Thymus (tissue), 11 donors: ENCODE results near the gene NUDT9. TPM values are rescaled to one million over a fixed set of nuclear protein-coding genes. Genes with fewer than 3 reads are reported as not detected.
A peak's percentile ranks its signal among the peaks of the same experiment; 100 is the strongest.
"Not testable (repeated sequence)": the region's sequence is repeated elsewhere in the genome, so short reads cannot be mapped to it uniquely, and the experiment has no call there.

Source experiments
- DNase-seq, 9 donors: peaks; one replicate each; pipeline ENCODE4 v3.0.0-alpha.2; 2013; ENCODE audit warnings: low spot score in 9 of 9, low read depth in 6 of 9, missing footprints in 1 of 9
- H3K27ac ChIP-seq, 2 donors: one replicate each; pipeline ENCODE4 v1.5.1; 2013; ENCODE audit warnings: control low read depth in 1 of 2, low read depth in 1 of 2, low read length in 1 of 2, mild to moderate bottlenecking in 1 of 2, moderate library complexity in 1 of 2
- H3K27me3 ChIP-seq, 2 donors: one replicate each; pipeline ENCODE4 v1.5.1; 2013; ENCODE audit warnings: low read length in 1 of 2; ENCODE audit not compliant: control insufficient read depth in 2 of 2, insufficient read depth in 1 of 2
- H3K36me3 ChIP-seq, 2 donors: one replicate each; pipeline ENCODE4 v1.5.1; 2013; ENCODE audit warnings: low read length in 1 of 2, mild to moderate bottlenecking in 1 of 2, moderate library complexity in 1 of 2; ENCODE audit not compliant: control insufficient read depth in 2 of 2, insufficient read depth in 2 of 2
- H3K4me1 ChIP-seq, 2 donors: one replicate each; pipeline ENCODE4 v1.5.1; 2013; ENCODE audit warnings: low read length in 2 of 2; ENCODE audit not compliant: control insufficient read depth in 2 of 2, insufficient read depth in 2 of 2
- H3K4me3 ChIP-seq, 2 donors: one replicate each; pipeline ENCODE4 v1.5.1; 2013; ENCODE audit warnings: low read length in 2 of 2, control low read depth in 1 of 2, mild to moderate bottlenecking in 1 of 2
- H3K9me3 ChIP-seq, 2 donors: one replicate each; pipeline ENCODE4 v1.5.1; 2013; ENCODE audit warnings: low read length in 1 of 2, mild to moderate bottlenecking in 1 of 2; ENCODE audit not compliant: control insufficient read depth in 2 of 2, insufficient read depth in 1 of 2
- WGBS: extraction: QIAGEN DNeasy Blood & Tissue Kit; methylation state at CpG from one replicate; pipeline ENCODE4 v1.1.7; 2013; 5-methylcytosine and 5-hydroxymethylcytosine counted together
- polyA plus RNA-seq: library from polyadenylated mRNA; stranded (reverse); fragments of 200-250 nt; gene quantifications from one replicate; pipeline ENCODE4 v1.2.3, GENCODE V29; 2013
- total RNA-seq: library from RNA; stranded (reverse); fragments of 120-200 nt; gene quantifications from one replicate; pipeline ENCODE4 v1.2.4, GENCODE V29; 2013
- donor health status: healthy.

Gene NUDT9
- total and polyA plus RNA-seq, 2 donors = 9.8 to 34.5 TPM

DNA sequence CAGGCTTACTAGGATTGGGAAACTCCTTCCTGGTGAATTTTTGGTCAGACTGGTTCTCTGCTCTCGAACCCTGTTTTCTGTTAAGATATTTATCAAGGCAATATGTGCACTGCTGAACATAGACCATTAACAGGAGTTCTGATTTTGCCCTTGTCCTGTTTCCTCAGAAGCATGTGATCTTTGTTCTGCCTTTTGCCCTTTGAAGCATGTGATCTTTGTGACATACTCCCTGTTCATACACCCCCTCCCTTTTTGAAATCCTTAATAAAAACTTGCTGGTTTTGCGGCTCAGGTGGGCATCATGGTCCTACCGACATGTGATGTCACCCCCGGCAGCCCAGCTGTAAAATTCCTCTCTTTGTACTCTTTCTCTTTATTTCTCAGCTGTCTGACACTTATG is 4.0 kb upstream of the NUDT9 start:
- WGBS = 96% methylated on average over 4 of the region's 4 CpGs
- not testable (repeated sequence) for H3K9me3 ChIP-seq, H3K36me3 ChIP-seq, H3K27me3 ChIP-seq, DNase-seq, H3K27ac ChIP-seq, H3K4me3 ChIP-seq, H3K4me1 ChIP-seq

DNA sequence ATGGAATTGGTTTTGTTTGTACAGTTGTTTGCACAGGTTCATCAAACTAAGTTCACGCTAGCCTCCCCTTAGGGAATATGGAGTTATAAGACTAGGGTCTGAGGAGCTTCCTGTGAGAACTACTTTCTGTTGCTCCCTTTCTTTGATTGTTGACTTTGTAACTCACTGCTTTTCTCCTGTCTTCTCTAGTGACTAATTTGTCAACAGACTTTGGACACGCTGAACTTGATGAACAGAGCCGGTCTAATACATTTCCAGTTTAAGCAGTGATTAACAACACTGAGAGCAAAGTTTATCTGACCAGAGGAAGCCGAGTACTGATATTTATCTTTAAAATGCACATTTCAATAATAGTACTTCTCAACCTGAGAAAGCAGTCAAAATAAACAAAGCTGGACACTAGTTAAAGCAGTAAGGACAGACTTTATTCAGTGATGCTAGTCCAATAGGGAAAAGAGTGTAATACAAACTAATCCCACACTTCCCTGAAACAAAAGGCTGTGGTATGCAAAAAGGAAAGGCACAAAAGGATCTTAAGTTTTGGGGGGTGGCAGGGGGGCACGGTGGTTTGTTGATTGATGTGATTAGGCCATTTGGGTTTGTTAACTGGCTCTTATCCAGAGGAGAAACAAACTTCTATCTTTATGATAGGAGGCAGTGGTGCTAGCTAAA is 2.7 kb upstream of the NUDT9 start:
- no peaks in the 10 kb centered on the region for H3K9me3 ChIP-seq
- no peak for DNase-seq
- H3K27me3 ChIP-seq = no peaks in the 10 kb centered on the region
- no peaks in the 10 kb centered on the region for H3K36me3 ChIP-seq
- no peak overlapping the region for H3K27ac ChIP-seq
- peaks cover 11 to 15% of the 10 kb centered on the region in 2 donors for H3K4me1 ChIP-seq
- no peak overlapping the region for H3K4me3 ChIP-seq
- 81% methylated on average over 5 of the region's 5 CpGs for WGBS

DNA sequence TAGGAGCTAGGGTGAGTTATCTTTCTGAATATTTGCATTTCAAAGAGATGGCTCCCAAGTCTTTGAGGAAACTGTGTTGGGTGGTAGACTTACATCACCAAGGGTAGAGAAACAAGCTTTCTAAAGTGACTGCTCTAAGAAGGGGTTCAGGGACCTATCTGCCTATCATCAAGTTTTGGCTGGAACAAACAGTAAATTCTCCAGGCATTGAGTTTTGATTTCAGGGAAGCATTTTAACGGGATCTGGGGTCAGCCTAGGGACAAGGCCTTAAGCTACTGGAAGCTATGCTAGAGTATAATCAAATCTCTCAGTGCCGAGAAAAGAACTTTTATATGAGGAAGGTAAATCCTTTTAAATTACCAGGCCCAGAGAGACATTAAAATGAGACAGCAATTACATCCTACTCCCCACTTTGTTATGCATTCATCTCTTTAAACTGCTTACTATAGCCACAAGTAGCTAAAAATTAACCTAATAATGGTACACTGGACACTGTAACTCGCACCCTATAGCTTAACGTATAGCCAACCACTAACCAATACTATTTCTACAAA is 2.0 kb upstream of the NUDT9 start:
- H3K36me3 ChIP-seq = no peaks in the 10 kb centered on the region
- no peak for DNase-seq
- peaks cover 11 to 15% of the 10 kb centered on the region in 2 donors for H3K4me1 ChIP-seq
- no peak overlapping the region for H3K4me3 ChIP-seq
- no peaks in the 10 kb centered on the region for H3K9me3 ChIP-seq
- H3K27ac ChIP-seq = no peak overlapping the region
- no peaks in the 10 kb centered on the region for H3K27me3 ChIP-seq
- 97% methylated on average over 4 of the region's 4 CpGs for WGBS

DNA sequence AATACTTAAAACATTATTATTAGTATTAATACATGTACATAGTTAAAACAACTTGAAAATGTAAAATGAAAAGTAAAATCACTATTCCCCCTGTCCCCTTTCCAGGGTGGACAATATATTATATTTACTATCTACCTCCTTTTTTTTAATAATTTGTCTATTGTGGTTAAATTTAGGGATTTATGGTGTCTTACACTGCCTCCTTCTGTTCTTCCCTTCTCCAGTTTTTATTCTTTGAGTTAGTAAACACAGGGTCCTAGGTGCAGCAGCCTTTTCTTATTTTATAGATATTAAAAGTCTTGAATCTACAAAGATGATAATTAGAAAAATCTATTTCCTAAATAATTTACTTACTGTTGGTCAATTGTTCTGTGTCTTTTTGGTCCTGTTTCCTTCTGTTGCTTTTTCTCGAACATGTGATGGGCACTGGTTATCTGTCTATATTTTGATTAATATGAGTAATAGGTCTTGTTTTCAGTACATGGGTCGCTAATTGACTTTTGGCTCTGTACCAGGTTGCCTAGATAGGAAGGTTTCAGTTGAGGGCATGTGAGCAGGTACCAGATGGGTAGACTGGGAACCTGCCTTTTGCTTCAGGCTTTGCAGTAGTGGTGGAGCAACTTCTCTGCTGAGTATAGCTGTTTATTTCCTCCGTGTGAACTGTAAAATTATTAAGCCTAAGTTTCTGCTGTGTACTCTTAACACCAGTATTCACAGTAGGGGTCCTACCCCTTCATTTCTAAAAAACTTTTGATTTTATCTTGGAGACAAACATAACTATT is 1.1 kb downstream of the NUDT9 start:
- H3K36me3 ChIP-seq = no peaks in the 10 kb centered on the region
- peak in 2 of 9 donors; percentile 12 to 31 for DNase-seq
- H3K27ac ChIP-seq = no peak overlapping the region
- peak overlapping the region; percentile 61 to 81 for H3K4me3 ChIP-seq
- H3K4me1 ChIP-seq = peaks cover 11 to 15% of the 10 kb centered on the region in 2 donors
- no peaks in the 10 kb centered on the region for H3K27me3 ChIP-seq
- 47% methylated on average over 3 of the region's 3 CpGs for WGBS
- H3K9me3 ChIP-seq = no peaks in the 10 kb centered on the region

DNA sequence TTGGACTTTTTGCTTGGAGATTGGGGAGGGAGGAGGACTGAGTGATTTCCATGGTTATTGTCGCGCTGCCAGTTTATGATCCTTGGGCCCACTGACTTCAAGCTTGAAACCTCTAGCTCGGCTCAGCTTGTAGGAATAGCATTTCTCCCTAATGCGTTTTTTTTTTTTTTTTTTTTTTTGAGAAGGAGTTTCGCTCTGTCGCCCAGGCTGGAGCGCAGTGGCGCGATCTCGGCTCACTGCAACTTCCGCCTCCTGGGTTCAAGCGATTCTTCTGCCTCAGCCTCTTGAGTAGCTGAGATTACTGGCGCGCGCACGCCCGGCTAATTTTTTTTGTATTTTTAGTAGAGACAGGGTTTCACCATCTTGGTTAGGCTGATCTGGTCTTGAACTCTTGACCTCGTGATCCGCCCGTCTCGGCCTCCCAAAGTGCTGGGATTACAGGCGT is 1.7 kb downstream of the NUDT9 start:
- H3K4me3 ChIP-seq, H3K36me3 ChIP-seq, H3K27ac ChIP-seq, H3K27me3 ChIP-seq, H3K9me3 ChIP-seq, DNase-seq: not testable (repeated sequence)
- peaks cover 11 to 15% of the 10 kb centered on the region in 2 donors for H3K4me1 ChIP-seq
- 93% methylated on average over 22 of the region's 22 CpGs for whole genome bisulfite sequencing

DNA sequence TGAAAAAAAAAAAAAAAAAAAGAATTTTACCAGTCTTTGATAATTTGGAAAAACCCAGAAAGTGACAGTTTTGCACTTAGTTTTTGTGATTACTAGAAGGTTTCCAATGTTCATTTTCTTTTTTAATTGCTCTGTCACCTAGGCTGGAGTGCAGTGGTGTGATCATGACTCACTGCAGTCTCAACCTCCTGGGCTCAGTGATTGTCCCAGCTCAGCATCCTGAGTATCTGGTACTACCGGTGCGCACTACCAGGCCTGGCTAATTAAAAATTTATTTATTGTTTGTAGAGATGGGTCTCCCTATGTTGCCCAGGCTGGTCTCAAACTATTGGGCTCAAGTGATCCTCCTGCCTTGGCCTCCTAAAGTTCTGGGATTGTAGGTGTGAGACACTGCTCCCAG is 3.3 kb downstream of the NUDT9 start:
- no peak overlapping the region for H3K27ac ChIP-seq
- no peaks in the 10 kb centered on the region for H3K9me3 ChIP-seq
- H3K4me3 ChIP-seq = no peak overlapping the region
- peaks cover 11 to 15% of the 10 kb centered on the region in 2 donors for H3K4me1 ChIP-seq
- over 99% methylated on average over 2 of the region's 2 CpGs for WGBS
- DNase-seq = no peak
- no peaks in the 10 kb centered on the region for H3K36me3 ChIP-seq
- H3K27me3 ChIP-seq = no peaks in the 10 kb centered on the region

DNA sequence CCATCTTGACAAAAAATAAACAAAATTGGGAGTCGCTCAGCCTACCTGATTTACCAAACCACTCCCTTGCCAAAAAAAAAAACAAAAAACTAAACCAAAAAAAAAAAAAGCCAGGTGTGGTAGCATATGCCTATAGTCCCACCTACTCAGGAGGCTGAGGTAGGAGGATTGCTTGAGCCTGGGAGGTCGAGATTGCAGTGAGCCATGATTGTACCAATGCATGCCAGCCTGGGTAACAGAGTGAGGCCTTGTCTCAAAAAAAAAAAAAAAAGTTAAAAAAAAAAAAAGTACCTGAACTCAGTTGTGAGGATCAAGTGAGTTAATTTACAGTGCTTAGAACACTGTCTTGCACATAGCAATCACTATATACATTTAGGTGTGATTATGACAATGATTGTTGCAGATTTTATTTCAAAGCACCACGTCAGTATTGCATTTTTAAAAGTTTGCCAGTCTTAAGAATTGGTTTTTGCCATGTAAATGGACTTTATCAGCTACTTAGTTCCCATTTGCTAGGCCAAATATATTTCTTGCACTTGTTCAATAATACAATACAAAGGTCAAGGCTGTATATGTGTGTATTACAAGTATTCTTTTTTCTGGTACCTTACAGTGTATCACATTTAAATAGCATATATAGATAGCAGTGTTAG is 4.6 kb downstream of the NUDT9 start:
- no peak overlapping the region for H3K27ac ChIP-seq
- no peaks in the 10 kb centered on the region for H3K27me3 ChIP-seq
- WGBS = 97% methylated on average over 3 of the region's 3 CpGs
- H3K9me3 ChIP-seq = no peaks in the 10 kb centered on the region
- no peak for DNase-seq
- peaks cover 5 to 6% of the 10 kb centered on the region in 2 donors for H3K4me1 ChIP-seq
- H3K36me3 ChIP-seq = no peaks in the 10 kb centered on the region
- H3K4me3 ChIP-seq = no peak overlapping the region

DNA sequence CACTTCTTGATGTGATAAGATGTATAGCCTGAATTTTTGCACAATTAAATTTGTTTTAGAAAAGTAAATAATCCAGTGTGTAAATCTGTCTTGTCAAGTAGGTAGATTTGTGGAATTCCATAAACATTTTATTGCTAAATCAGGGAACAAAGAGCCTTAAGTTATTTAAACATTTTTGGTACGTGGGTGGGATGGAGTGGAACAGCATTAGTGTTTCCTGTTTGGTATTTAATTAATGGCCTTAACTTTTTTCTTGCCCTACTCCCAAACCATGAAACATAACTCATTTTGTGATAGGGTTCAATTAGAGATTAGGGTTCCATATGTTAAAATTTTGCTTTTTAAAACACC is 5.1 kb downstream of the NUDT9 start:
- Histone ChIP-seq H3K9me3 (no peaks in the 10 kb centered on the region), H3K27ac (no peak overlapping the region), H3K4me3 (no peak overlapping the region), H3K27me3 (no peaks in the 10 kb centered on the region), H3K4me1 (peaks cover 5 to 6% of the 10 kb centered on the region in 2 donors), H3K36me3 (no peaks in the 10 kb centered on the region)
- no peak for DNase-seq
- 94% methylated on average over 1 of the region's 1 CpG for WGBS

DNA sequence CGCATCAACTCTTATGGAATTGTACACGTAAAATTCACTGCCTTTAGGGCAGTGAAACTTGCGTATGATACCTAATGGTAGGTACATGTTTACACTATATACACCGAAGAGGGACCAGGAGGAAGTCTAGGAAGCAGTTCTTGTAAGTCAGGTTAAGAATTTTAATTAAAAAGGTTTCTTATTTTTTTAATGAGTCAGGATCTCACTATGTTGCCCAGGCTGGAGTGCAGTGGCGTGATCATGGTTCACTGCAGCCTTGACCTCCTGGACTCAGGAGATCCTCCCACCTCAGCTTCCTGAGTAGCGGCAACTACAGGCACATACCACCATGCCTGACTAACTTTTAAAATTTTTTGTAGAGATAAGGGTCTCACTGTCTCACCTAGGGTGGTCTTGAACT is 6.6 kb downstream of the NUDT9 start:
- Histone ChIP-seq H3K4me3 (no peak overlapping the region), H3K4me1 (peaks cover 0 to 1% of the 10 kb centered on the region in 2 donors), H3K9me3 (no peaks in the 10 kb centered on the region), H3K27ac (no peak overlapping the region), H3K36me3 (no peaks in the 10 kb centered on the region), H3K27me3 (no peaks in the 10 kb centered on the region)
- no peak for DNase-seq
- WGBS = 98% methylated on average over 6 of the region's 6 CpGs
